ENCODE data around the gene DDIT3.

DDIT3 gene

DNA sequence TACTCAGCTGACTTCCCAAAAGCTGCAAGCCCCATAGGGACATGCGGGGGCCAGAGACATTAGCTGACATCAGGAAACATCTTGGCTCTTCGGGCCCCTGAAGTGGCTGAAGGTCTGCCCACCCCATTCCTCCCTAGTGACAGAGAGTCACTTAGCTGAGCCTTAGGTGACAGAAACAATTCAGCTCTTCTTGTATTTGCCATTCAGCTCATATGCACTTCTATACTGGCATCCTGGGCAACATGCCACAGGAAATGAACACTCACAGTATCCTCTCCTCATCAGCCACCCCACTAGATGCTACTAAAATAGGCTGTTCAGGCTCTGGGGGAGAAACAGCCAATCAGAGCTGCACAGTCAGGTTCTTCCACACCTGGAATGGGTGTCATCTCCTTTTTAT is 23.3 kb upstream of the DDIT3 start:
- DNase-seq: no peak
- H3K9me3 ChIP-seq: no peaks in the 10 kb centered on the region
- TF ChIP-seq, protein P1, sequence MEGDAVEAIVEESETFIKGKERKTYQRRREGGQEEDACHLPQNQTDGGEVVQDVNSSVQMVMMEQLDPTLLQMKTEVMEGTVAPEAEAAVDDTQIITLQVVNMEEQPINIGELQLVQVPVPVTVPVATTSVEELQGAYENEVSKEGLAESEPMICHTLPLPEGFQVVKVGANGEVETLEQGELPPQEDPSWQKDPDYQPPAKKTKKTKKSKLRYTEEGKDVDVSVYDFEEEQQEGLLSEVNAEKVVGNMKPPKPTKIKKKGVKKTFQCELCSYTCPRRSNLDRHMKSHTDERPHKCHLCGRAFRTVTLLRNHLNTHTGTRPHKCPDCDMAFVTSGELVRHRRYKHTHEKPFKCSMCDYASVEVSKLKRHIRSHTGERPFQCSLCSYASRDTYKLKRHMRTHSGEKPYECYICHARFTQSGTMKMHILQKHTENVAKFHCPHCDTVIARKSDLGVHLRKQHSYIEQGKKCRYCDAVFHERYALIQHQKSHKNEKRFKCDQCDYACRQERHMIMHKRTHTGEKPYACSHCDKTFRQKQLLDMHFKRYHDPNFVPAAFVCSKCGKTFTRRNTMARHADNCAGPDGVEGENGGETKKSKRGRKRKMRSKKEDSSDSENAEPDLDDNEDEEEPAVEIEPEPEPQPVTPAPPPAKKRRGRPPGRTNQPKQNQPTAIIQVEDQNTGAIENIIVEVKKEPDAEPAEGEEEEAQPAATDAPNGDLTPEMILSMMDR (IDR thresholded peaks at IDR 0.05; ENCODE audit: low read depth, low read length): no peak
- H3K36me3 ChIP-seq: peaks cover 5% of the 10 kb centered on the region
- H3K27me3 ChIP-seq: no peaks in the 10 kb centered on the region
- no peaks in the 10 kb centered on the region for H3K4me1 ChIP-seq
- H3K4me3 ChIP-seq (ENCODE audit: low read depth, low read length): no peak overlapping the region

DNA sequence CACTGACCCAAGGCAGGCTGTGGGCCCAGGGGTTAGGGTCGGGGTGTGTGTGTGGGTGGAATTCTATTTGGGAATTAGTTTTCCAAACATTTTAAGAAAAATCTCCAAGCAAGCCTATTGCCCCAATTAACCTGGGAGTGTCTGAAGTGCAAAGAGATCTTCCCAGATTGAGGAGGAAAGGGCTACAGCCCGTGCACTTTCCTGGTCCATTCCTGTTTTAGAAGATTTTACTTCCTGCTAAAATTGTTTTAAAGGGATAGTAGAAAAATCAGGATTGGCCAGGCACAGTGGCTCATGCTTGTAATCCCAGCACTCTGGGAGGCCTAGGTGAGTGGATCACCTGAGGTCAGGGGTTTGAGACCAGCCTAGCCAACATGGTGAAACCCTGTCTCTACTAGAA is 21.4 kb upstream of the DDIT3 start:
- Histone ChIP-seq H3K36me3 (peaks cover 5% of the 10 kb centered on the region), H3K4me3 (ENCODE audit: low read depth, low read length) (no peak overlapping the region), H3K4me1 (no peaks in the 10 kb centered on the region), H3K27me3 (no peaks in the 10 kb centered on the region), H3K9me3 (no peaks in the 10 kb centered on the region)
- TF ChIP-seq, protein P1 (IDR thresholded peaks at IDR 0.05; ENCODE audit: low read depth, low read length): no peak
- DNase-seq: no peak

DNA sequence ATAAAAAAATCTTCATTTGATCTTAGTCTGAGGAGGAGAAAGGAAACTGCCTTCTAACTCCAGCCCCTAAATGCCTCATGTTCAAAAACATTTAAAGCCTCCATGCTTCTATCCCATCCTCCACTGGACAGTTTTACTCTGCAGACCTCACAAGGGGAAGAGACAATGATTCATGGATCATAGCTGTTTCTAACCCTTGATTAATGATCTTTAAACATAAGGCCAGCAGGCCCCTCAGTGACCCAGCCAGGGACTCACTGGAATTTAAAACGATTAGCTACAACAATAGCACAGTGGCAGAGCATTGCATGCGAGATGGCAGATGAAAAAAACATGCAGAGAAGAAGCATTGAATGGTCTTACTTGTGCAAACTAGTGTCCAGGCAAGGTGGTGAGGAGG is 20.7 kb upstream of the DDIT3 start:
- Histone ChIP-seq H3K4me3 (ENCODE audit: low read depth, low read length) (no peak overlapping the region), H3K4me1 (no peaks in the 10 kb centered on the region), H3K27me3 (no peaks in the 10 kb centered on the region), H3K9me3 (no peaks in the 10 kb centered on the region), H3K36me3 (peaks cover 5% of the 10 kb centered on the region)
- TF ChIP-seq, protein P1 (IDR thresholded peaks at IDR 0.05; ENCODE audit: low read depth, low read length): no peak
- no peak for DNase-seq

DNA sequence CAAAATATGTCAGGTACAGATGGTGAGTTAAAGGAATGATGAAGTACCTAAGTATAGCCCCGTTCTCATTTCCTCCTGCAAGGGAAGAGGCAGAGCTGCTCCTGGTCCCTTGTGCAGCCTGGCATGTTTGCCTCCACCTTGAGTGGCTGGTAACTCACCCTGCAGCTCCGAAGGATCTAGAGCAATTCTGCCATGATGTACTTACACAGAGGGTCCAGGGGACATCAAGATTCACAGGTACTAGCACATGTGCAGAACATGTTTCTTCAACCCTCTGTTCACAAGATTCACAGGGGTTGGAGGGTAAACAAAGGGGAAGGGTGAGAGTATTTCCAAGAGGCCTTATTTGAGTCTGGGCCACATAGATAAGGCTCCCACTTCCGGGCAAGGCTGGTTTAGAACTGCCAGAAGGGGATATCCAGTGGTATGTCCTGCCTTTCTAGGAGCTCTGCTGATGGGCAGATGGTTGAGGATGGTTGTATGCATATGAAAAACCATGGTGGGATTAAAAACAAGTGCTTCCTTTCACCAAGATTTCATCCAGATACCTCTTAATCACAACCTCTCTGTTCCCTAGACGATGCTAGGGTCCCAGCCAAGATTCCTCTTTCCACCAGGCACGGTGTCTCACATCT is 18.9 kb upstream of the DDIT3 start:
- H3K27me3 ChIP-seq: no peaks in the 10 kb centered on the region
- TF ChIP-seq, protein P1 (IDR thresholded peaks at IDR 0.05; ENCODE audit: low read depth, low read length): no peak
- H3K36me3 ChIP-seq: peaks cover 16% of the 10 kb centered on the region
- no peak for DNase-seq
- H3K9me3 ChIP-seq: no peaks in the 10 kb centered on the region
- no peak overlapping the region for H3K4me3 ChIP-seq (ENCODE audit: low read depth, low read length)
- H3K4me1 ChIP-seq: no peaks in the 10 kb centered on the region

DNA sequence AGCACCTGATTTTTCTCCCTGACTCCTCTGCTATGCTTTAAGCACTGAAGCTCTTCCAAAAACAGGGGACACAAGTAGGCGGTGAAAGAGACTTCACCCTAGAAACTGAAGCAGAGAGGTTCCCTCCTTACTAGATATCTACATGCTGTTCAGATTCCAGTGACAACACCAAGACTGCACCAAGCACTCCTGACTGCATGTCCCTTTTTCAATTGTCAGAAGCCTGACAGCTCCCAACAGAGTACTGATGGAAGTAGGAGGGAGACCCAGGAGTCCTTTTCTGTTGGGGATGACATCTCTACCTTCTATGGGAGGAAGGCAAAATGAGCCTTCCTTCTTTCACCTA is 16.3 kb upstream of the DDIT3 start:
- Histone ChIP-seq H3K4me3 (ENCODE audit: low read depth, low read length) (no peak overlapping the region), H3K36me3 (peaks cover 39% of the 10 kb centered on the region), H3K4me1 (no peaks in the 10 kb centered on the region), H3K27me3 (no peaks in the 10 kb centered on the region), H3K9me3 (no peaks in the 10 kb centered on the region)
- TF ChIP-seq, protein P1 (IDR thresholded peaks at IDR 0.05; ENCODE audit: low read depth, low read length): no peak
- DNase-seq: no peak

DNA sequence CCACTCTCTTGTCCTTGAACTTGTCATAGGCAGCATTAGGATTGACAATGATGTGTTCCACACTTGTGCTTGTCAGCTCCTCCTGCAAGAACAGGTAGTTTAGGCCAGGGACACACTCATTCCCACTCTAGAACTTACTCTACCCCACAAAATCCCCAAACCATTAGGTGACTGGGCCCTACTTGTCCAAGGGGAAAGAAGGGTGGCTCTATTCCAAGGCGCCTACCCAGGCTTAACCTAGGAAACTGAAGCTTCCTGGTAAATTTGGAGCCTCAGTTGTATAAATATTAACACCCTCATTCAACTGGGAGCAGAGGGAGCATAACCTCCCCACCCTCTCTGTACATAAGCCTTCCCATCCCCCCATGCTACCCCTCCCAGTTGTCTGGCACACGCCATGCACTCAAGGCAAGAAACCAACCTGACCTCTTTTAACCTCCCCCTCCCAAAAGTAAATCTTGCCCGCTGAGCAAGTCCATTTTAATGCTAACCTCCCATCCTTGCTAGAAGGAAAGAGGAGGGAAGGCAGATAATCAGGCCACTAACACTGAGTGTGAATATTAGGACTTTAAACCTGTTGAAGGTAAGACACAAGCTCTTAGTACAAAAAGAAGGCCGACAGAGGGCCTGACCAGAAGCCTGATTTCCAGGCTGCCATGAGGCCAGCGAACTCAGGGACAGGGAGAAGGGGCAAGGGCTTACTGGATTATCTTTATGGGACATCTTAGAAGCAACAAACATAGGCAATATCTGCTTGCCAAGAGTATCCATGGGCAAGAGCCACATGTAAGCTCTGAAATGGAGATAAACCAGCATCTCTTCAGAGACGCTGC is 15.7 kb upstream of the DDIT3 start:
- no peaks in the 10 kb centered on the region for H3K27me3 ChIP-seq
- H3K4me1 ChIP-seq: no peaks in the 10 kb centered on the region
- H3K36me3 ChIP-seq: peaks cover 38% of the 10 kb centered on the region
- H3K4me3 ChIP-seq (ENCODE audit: low read depth, low read length): no peak overlapping the region
- H3K9me3 ChIP-seq: no peaks in the 10 kb centered on the region
- DNase-seq: no peak
- TF ChIP-seq, protein P1 (IDR thresholded peaks at IDR 0.05; ENCODE audit: low read depth, low read length): no peak

Measured in BE2C (cell line).